HuH-7.5 (cell line): ENCODE results near the gene CYB5B.

ENCODE experiments used
- DNase-seq: peaks from one replicate; pipeline ENCODE4 v3.0.0; 2011; ENCODE audit warnings: low spot score

The CYB5B gene

DNA sequence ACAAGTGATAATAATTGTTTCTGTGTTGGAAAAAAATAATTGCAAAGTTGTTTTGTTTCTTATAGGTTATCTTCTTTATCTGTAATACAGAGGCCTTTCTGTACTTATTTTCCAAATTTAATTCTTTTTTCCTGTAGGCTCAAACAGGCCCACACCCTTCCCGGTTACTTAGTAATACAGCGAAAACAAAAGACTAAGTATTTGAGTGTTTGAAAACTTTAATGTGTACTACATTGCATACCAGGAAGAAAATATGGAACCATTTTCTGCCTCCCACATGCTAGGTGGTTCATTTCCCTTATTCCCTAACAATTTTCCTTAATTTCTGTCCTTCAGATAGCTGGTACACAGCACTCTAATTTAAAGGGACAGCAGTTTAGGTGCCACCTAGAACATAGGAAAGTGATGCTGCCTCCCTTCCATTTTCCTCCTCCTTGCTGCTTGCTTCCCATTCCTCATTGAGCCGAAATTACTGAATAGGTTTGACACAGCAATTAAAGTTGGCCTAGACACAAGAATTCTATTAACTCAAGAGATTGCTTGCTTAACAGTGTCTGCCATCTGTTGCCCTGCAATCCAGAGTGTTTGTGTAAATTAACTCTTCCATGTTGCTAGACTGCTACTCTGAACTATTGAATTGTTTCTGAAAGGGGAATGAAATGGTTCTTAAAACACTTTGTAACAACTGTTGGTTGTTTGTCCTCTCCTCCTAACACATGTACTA is 24.2 kb downstream of the CYB5B start:
- DNase-seq, result no peak

DNA sequence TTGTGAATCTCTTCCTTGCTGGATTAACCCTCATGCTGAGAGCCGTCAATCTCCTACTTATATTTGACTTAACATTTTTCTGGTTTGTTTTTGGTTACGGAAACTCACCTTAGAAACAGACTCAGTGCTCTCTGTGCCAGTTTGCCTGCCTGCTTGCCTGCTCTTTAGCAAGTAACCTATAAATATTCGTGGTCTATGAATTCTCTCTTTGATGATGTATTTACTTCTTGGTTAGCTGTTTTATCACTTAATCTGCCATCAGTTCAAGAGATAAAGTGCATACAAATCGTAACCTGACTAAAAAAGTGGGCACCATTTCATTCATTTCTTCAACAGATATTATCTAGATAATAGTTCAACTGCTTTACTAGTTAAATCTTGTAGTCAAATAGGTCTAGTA is 26.7 kb downstream of the CYB5B start:
- DNase-seq, result no peak

DNA sequence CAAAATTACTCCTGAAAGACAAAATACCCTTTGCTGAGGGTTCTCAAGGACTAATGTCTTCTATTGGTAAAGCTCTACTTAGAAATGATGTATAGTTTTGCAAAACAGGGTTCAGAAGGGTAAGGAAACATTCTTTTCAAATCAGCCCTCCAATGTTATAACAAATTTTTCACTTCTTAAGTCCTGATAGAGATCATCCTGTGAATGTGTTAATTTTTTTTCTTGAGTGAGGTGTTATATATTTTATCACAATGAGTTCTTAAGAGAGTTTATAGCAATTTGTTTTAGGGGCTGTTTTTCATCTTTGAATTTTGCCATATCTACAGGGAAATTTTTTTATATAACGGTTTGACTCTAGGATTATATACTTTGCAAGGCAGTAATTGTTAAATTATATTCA is 29.5 kb downstream of the CYB5B start:
- DNase-seq, result no peak

DNA sequence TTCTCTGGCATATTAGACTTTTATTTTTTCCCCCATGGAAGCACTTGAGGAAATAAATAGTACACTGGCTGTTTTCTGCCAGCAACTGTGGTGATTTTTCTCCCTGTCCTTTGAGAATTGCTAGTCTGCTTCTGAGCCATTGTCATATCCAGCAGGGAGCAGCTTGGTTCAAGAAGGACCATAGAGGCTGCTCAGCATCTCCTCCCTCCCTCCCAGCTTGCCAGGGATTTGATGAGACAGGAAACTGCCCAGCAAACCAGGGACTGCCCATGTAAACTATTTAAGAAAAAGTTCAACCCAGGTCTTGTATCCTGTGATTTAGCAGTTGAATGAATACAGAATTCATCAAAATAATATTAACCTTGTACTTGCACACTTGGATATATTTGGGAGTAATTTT is 39.5 kb downstream of the CYB5B start:
- no peak for DNase-seq

DNA sequence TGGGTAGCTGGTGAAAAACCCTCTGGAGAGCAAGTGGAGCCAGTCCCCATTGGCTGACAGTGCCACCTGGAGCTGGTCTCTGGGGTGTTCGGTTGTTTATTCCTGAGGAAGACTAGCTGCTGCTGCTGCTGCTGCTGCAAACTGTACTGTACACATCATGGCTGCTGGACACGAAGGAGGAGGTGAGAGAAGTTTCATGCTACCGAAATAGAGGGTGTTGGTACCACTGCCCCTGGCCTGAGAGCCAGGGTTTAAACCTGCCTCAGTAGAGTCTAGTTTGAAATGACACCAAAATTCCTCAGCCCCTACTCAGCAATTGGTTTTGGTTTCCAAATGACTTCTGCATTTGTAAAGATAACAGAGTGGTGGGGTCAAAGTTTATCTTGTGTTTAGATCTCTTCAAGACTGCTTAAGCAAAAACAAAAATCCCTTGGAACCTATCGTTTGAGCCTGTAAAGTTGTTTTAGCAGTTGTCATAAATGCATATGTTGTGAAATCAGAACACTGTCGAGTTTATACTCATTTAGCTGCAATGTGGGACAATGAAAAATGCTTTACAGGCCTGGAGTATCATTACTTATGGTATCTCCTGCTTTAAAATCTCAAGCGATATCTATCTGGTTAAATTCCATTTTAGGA is 40.8 kb downstream of the CYB5B start:
- no peak for DNase-seq

DNA sequence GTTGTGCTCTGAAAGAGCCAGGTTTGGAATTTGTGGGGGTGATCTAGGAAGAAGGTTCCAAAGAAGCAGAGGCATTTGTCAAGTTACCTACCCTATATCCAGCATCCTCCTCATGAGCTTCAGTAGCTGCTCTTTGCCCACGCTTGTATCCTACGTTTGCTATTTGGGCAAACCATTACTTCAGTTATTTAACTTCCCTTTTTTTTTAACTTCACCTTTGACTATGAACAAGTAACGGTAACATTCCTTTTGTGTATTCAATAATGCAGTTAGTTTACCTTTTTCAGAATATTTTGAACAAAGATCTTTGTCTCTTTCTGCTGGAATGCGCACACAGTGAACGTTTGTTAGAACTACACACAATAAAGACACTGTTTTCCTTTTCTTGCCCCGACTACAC is 41.5 kb downstream of the CYB5B start:
- DNase-seq, result no peak

DNA sequence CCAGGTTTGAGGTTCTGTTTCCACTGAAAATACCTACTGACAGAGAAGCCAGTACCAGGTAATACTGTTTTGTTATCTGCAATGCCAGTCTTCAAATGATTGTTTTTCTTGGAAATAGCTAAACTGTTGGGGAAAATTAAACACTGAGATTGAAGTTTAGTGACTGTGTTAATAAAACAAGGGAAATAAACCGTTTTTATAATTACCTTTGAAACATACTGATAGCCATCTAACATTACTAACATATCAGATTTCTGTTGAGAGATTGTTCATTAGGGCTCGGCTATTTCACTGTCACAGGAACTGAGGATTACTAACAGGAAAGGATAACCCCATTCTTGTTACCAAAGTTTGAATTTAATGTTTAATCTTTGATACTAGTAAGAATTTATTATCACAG is 42.1 kb downstream of the CYB5B start:
- no peak for DNase-seq

DNA sequence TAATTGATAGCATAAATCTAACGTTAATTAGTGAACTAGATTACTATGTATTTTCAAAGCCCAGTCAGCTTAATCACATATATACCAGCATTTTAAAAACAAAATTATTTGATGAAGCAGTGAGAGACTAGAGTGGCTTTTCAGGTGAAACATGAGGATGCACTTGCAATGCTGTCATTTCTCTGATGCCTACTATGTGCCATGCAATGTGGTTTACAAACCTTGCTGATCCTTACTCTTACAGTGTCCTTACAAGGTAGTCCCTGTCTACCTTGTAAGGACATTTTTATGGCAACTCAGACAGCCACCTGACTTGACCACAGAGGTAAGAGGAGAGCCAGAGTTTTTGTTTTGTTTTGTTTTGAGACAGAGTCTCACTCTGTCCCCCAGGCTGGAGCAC is 42.7 kb downstream of the CYB5B start:
- DNase-seq, result no peak

DNA sequence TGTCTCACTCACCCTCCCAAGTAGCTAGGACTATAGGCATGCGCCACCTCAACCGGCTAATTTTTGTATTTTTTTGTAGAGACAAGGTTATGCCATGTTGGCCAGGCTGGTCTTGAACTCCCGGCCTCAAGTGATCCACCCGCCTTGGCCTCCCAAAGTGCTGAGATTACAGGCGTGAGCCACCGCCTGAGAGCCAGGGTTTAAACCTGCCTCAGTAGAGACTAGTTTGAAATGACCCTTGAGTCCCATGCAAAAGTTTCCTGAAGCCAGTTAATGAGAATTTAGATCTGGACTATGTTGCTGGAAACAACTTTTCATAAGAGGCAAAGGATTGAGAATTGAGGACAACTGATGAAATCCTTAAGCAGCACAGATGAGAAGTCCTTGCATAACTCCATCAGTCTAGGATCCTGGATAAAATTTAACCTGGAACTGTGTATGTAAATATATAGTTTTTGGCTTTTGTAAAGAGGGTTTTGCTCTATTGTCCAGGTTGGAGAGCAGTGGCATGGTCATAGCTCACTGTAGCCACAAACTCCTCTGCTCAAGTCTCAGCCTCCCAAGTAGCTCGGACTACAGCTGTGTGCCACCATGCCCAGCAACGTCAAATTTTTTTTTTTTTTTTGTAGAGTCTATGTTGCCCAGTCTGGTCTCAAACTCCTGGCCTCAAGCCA is 43.2 kb downstream of the CYB5B start:
- no peak for DNase-seq

DNA sequence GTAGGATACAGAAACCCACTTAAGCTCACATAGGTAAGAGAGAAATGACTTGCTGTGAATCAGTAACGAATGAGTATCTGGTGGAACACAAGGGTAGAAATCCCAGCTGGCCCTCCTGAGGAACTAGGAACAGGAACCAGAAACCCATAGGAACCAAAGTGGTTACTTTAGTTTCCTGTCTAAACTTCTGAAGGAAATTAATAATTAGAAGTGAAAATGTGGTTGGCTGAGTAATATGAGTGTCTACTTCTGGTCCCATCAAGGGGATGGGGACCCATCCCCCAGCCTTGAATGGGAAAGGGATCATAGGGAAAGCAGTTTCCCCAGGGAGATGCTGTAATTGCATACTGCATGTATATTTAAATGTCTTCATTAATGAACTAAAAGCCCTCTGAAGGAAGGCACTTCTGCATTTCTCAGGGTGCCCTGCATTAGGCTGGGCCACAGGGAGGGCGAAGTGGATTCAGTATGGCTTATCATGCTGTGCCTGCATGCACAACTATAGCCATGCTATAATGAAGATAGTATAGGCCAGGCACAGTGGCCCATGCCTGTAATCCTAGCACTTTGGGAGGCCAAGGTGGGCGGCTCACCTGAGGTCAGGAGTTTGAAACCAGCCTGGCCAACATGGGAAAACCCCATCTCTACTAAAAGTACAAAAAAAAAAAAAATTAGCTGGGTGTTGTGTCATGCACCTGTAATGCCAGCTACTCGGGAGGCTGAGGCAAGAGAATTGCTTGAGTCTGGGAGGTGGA is 45.6 kb downstream of the CYB5B start:
- no peak for DNase-seq

DNA sequence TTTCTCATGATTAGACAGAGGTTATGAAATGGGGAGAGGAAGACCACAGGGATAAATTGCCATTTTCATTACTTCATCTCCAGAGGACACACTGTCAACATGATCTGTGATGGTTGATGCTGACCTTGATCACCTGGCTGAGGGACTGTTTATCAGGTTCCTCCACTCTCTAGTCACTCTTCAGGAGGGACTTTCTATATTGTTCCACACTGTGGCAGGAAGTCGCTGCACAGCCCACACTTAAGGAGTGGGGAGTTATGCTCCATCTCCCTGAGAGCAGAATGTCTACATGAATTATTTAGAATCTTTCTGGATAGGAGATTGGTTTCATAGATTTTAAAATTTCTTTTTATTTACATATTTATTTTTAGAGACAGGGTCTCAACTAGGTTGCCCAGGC is 46.7 kb downstream of the CYB5B start:
- no peak for DNase-seq

DNA sequence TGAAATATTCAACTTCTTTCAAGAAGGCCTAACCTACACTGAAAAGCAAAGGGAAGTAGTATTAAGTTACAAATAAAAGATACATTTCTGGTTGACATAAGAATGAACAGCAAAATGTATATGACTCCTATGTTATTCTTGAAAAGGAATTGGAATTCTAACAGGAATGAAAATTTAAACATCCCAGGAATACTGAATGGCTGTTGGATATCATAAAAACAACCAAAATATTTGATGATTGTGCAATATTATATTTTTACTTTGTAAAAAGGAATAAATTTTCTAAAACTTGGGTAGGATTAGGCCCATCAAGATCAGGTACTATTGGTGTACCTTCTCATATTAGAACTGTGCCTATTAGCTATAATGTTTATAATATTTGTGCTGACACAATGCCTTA is 50.0 kb downstream of the CYB5B start:
- DNase-seq, result no peak

DNA sequence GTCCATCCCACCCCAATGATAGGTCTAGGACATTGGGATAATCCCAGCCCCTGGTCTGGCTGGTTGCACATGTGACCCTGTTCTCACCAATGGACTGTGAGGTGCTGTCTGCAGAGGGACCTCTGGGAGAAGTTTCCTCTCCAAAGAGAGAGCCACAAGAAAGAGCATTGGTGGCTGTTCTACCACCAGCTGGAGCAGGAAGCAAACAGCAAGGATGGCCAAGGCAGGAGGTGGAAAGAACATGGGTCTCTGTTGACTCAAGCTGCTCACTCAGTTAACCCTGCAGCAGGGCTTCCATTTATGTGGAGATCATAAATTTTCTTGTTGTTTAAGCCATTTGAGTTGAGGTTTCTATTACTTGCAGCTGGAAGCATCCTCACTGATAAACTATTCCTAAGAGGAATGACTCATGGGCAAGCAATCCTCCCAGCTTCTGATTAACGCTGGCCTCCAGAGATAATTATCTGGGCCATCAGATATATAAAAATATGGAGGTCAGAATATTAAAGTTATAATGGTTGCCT is 52.6 kb downstream of the CYB5B start:
- DNase-seq, result no peak

DNA sequence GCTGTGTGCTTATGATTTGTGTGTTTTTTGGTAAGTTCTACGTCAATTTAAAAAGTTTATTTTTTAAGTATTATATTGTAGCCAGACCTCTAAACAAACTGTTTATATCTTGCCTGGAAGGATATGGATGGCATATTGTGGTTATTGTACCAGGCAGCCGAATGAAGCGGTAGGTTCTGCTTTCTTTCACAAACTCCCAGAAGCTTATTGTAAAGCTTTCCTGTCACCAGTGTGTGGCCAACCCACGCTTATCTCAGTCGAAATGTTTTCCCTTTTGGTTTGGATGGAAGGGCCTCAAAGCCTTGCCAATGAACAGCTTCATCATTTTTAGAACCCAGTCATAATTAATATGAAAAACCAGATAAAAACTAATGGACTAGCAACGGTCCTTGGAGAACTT is 53.1 kb downstream of the CYB5B start:
- DNase-seq, result no peak

DNA sequence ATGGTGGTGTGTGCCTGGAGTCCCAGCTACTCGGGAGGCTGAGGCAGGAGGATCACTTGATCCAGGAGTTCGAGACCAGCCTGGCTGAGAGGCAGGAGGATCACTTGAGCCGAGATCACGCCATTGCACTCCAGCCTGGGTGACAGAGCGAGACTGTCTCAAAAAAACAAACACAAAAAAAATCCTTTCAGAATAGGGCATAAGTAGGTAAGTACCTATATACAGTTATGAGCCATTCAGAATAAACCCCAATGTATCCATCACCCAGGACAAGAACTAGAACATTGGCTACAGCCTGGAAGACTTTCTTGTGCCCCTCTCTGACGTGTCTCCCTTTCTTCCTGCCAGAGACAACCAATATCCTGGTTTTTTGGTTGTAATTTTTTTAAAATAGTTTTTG is 54.3 kb downstream of the CYB5B start:
- no peak for DNase-seq

DNA sequence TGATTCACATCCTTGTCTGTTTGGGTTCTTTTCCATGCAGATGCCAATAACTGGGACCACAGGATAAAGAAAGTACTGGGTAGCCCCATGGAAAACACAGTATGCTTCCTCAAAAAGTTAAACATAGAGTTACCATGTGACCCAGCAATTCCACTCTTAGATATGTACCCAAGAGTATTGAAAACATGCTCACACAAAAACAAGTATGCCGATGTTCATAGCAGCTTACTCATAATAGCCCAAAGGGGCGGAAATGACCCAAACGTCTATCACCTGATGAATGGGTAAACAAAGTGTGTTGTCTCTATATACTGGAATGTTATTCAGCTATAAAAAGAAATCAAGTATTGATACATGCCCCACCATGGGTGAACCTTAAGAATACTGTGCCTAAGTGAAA is 55.4 kb downstream of the CYB5B start:
- no peak for DNase-seq

DNA sequence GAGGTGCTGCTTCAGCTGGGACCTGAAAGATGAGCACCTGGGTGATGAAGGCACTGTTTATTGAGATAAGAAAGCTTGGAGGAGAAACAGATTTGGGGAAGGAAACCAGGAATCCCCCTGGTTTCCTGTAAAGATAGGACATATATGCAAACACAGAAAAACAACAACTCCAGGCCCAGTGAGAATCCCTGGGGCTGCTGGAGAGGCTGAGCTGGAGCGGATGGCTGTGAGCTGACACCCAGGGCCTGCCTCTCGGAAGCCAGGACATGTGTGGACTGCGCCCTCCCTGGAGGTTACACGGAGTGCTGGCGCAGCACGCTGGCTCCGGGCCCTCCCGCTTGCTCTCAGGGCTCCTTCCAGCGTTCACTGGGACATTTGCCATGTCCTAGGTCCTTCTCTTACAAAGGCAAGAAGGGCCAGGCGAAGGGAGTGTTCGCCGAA is 57.5 kb downstream of the CYB5B start:
- no peak for DNase-seq

DNA sequence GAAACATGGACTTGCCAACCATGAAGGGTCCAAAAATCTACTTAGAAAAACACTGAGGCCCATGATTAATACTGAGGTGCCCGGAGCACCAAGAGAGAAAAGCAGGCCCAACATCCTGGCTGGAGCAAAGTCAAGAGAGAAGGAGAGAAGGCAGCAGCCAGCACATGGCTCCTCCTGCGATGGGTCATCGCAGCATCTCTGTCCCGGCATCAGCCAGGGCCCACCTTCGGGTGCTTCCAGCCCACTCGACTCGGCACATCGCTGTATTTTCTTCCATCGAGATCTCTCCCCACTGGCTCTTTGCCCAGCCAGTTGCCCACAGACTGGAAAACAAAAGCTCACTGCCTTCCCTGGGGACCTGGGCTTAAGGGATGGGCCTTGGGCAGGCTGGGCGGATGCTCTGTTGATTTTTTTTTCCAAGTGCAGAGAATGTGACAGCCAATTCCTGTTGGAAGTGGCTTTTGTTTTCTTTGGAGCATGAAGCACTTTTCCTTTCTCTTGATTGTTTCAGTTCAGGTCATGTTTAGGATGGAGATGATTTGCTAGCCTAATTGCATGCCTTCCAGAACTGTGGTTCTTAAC is 58.1 kb downstream of the CYB5B start:
- DNase-seq, result no peak

DNA sequence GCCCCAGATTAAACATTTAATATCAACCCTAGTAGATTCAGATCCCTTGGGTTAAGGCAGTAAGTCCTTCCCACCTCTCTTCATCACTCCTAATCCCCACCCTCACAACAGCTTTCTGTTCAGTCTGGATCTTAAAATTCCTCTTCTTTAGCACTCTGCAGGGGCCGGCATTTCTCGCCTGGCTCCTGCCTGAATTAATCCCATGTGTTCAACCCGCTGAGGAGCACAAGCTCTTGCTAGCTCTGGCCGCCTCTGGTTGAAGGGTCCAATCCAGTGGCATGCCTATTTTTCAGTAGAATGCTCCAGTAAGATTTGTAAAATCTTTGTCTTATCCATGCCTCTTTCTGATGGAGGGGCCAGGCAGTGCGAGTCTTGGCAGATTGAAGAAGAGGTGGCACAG is 59.2 kb downstream of the CYB5B start:
- no peak for DNase-seq

DNA sequence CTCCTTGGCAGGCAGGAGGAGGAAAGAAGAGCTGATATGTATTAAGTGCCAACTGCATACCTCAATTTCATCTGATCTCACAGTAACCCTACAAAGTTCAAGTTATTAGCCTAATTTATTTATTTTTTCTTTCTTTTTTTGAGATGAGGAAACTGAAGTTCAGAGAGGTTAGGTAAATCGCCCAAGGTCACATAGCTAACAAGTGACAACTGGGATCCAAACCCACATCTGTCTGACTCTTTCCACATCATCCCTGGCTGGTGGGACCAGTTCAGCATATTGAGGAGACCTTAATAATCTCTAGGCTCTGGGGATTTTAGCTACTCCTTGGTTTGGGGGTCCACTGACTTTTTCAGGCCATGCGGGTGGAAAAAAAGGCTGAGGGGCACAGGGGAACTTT is 60.9 kb downstream of the CYB5B start:
- DNase-seq, result no peak

DNA sequence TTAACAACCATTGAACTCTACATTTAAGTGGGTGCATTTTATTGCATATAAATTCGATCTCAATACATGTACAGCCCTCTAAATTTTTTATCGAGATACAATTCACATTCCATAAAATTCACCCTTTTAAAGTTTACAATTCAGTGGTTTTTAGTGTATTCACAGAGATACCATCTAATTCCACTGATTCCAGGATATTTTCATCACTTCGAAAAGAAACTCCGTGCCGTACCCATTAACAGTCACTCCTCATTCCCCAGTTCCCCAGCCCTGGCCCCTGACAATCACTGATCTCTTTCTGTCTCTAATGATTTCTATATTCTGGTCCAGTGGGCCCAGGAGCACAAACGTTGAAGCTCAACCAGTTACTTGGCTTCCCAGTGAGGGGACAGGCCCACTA is 61.4 kb downstream of the CYB5B start:
- no peak for DNase-seq

DNA sequence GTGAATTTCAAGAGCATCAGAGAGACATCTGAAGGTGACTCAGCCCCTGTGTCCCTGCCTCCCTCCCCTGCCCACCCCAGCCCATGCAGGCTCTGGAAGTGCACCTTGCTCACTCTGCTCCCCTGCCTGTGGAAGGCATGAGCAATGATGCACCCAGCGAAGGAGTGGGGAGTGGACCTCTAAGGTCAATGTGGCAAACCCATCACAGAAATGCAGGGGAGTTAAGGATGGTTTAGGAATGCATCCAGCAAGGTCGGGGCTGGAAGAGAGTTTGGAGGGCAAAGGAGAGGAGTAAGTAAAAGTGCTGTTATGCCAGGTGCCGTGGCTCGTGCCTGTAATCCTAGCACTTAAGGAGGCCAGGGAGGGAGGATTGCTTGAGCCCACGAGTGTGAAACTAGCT is 61.9 kb downstream of the CYB5B start:
- DNase-seq, result no peak
